Smooth muscle cell (in vitro differentiated cells): ENCODE data around the gene SND1. TPM values are rescaled to one million over a fixed set of nuclear protein-coding genes. Genes with fewer than 3 reads are reported as not detected.

Source experiments
- DNase-seq: peaks from one replicate; lab custom pipeline; 2025; ENCODE audit not compliant: unreplicated experiment; lab: John Stamatoyannopoulos, UW
- H2AFZ ChIP-seq: fragments of 200-600 bp; sonication (generic); 2 replicates; pipeline ENCODE4 v1.6.0; 2016; ENCODE audit warnings: antibody characterized with exemption, low read depth, mild to moderate bottlenecking
- H3F3A ChIP-seq: fragments of 200-600 bp; sonication (generic); 2 replicates; pipeline ENCODE4 v1.6.0; 2017; ENCODE audit warnings: antibody characterized with exemption, low read depth
- H3K27ac ChIP-seq: fragments of 200-600 bp; sonication (generic); 2 replicates; pipeline ENCODE4 v1.5.1; 2016; ENCODE audit warnings: low read depth, mild to moderate bottlenecking
- H3K27me3 ChIP-seq: fragments of 200-600 bp; sonication (generic); 2 replicates; pipeline ENCODE4 v1.6.1; 2016; ENCODE audit warnings: low read depth, mild to moderate bottlenecking
- H3K36me3 ChIP-seq: fragments of 200-600 bp; sonication (generic); 2 replicates; pipeline ENCODE4 v1.5.1; 2016; ENCODE audit warnings: low read depth
- H3K4me1 ChIP-seq: fragments of 200-600 bp; sonication (generic); 2 replicates; pipeline ENCODE4 v1.5.1; 2016; ENCODE audit warnings: low read depth
- H3K4me2 ChIP-seq: fragments of 200-600 bp; sonication (generic); 2 replicates; pipeline ENCODE4 v1.6.0; 2016; ENCODE audit warnings: mild to moderate bottlenecking
- H3K4me3 ChIP-seq: fragments of 200-600 bp; sonication (generic); 2 replicates; pipeline ENCODE4 v1.5.1; 2016; ENCODE audit warnings: mild to moderate bottlenecking
- H3K79me2 ChIP-seq: fragments of 200-600 bp; sonication (generic); 2 replicates; pipeline ENCODE4 v1.6.0; 2016; ENCODE audit warnings: low read depth, mild to moderate bottlenecking
- H3K9ac ChIP-seq: fragments of 200-600 bp; sonication (generic); 2 replicates; pipeline ENCODE4 v1.6.0; 2016; ENCODE audit warnings: low read depth
- H3K9me3 ChIP-seq: fragments of 200-600 bp; sonication (generic); replicated peaks from 2 replicates; pipeline ENCODE4 v1.5.1; 2016; ENCODE audit warnings: low read depth
- H4K20me1 ChIP-seq: fragments of 200-600 bp; sonication (generic); 2 replicates; pipeline ENCODE4 v1.6.0; 2016; ENCODE audit warnings: low read depth
- WGBS: methylation state at CpG from one replicate; pipeline ENCODE4 v1.1.7; 2016; ENCODE audit warnings: low lambda C conversion rate; 5-methylcytosine and 5-hydroxymethylcytosine counted together
- polyA plus RNA-seq: library from polyadenylated mRNA; unstranded; fragments of >200 nt; fragmentation: Nextera tagmentation; extraction: Ambion mirVana; gene quantifications from 2 replicates; pipeline ENCODE4 v1.2.1, GENCODE V29; 2016
- total RNA-seq: library from RNA; depleted of rRNA; stranded (reverse); fragments of >200 nt; gene quantifications from 2 replicates; pipeline ENCODE4 v1.2.3, GENCODE V29; 2014
- TF ChIP-seq, protein P1 (sequence below): fragments of 200-600 bp; sonication (generic); IDR thresholded peaks from 2 replicates; pipeline ENCODE4 v1.5.1; 2017; ENCODE audit warnings: borderline replicate concordance, mild to moderate bottlenecking, antibody characterized with exemption; ENCODE audit not compliant: insufficient read depth, poor library complexity, severe bottlenecking

SND1 gene
- total and polyA plus RNA-seq, 2 experiments from 2014 or later, result 129 to 136 TPM

DNA sequence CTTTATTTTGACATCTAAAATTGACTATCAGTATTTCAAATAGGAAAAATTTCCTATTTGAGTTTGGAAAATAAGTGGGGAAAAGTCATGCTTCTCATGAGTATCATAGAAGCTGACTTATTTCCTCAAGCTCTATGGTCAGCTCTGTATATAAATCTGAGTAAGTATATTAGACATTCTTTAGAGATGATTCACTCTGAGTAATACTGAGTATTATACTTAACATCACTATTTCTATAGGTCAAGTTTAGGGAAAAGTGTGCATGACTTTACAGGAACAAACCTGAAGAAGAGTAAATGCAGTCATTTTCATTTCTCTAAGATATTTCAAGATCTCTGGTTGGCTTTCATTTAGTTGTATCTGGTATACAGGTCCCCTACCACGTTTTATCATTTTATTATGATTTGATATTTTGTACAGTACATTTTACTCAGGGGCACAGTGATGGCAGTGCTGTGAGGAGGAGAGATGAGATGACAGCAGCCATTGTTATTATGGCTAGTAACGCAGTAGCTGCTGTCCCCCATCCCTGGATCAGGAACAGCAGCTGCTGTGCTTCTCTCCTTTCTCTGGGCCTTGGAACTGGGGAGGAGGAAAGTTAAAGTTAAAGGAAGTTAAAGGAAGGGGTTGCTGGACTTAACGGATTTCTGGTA is 15.2 kb downstream of the SND1 start:
- WGBS, result 89% methylated on average over 3 of the region's 3 CpGs
- Histone ChIP-seq H3K79me2 (peaks cover 100% of the 10 kb centered on the region), H3K36me3 (no peaks in the 10 kb centered on the region), H3K27me3 (no peaks in the 10 kb centered on the region), H3K27ac (peak overlapping the region; percentile 72), H3K4me3 (no peak overlapping the region), H3K4me1 (peaks cover 24% of the 10 kb centered on the region), H3F3A (peaks cover 10% of the 10 kb centered on the region), H4K20me1 (peaks cover 100% of the 10 kb centered on the region), H3K4me2 (peak overlapping the region; percentile 61), H3K9me3 (no peaks in the 10 kb centered on the region), H2AFZ (no peak overlapping the region), H3K9ac (peak overlapping the region; percentile 8)
- TF ChIP-seq, protein P1, sequence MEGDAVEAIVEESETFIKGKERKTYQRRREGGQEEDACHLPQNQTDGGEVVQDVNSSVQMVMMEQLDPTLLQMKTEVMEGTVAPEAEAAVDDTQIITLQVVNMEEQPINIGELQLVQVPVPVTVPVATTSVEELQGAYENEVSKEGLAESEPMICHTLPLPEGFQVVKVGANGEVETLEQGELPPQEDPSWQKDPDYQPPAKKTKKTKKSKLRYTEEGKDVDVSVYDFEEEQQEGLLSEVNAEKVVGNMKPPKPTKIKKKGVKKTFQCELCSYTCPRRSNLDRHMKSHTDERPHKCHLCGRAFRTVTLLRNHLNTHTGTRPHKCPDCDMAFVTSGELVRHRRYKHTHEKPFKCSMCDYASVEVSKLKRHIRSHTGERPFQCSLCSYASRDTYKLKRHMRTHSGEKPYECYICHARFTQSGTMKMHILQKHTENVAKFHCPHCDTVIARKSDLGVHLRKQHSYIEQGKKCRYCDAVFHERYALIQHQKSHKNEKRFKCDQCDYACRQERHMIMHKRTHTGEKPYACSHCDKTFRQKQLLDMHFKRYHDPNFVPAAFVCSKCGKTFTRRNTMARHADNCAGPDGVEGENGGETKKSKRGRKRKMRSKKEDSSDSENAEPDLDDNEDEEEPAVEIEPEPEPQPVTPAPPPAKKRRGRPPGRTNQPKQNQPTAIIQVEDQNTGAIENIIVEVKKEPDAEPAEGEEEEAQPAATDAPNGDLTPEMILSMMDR, result no peak
- no peak for DNase-seq

DNA sequence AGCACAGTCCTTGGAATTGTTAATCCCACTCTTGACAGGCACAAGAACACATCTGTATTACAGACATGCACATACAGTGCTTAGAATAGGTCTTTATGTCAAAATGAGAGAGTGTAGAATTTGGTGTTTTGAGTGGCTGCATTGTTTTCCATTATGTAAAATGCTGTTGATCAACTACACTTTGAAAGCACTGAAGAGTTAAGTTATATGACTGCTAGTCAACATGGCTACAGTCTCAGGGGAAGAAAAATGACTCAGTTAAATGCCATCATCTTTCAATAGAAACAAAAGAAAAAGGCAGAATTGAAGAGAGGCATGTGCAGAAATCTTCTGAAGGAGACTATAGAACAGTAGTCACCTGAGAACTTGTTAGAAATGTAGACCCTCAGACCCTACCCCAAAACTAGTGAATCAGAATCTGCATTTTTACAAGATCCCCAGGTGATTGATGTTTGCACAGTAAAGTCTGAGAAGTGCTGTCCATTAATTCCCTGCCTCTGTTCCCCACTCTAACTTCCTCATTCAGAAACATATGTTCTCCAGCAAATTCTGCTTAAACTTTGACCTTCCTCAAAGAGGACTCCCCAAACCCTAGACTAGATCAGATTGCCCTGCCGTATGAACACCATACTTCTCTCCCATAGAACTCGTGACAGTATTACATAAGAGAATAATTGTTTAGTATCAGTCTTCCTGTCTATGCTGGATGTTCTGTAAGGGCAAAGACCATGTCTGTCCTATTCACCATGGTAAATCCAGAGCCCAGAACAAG is 16.0 kb downstream of the SND1 start:
- Histone ChIP-seq H3K4me2 (peak overlapping the region; percentile 61), H3K4me3 (no peak overlapping the region)
- TF ChIP-seq, protein P1, result no peak

DNA sequence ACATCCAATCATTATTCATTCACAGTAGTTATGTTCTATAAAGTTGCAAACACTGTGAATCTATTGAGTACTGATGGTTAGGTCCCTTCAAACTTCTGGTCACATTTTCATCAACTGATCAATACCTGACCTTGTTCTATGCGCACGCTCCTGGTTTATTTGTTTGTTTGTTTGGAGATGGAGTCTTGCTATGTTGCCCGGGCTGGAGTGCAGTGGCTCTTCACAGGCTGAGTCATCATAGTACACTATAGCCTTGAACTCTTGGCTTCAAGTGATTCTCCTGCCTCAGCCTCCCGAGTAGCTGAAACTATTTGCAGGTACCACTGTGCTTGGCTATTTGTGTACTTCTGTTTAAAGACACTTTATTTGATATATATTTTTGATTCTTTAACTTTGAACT is 19.3 kb downstream of the SND1 start:
- Histone ChIP-seq H3K79me2 (peaks cover 99% of the 10 kb centered on the region), H3K4me3 (no peak overlapping the region), H3K9ac (no peak overlapping the region), H3K27ac (no peak overlapping the region), H3K4me1 (peaks cover 19% of the 10 kb centered on the region), H3F3A (peaks cover 3% of the 10 kb centered on the region), H2AFZ (no peak overlapping the region), H3K36me3 (no peaks in the 10 kb centered on the region), H3K27me3 (no peaks in the 10 kb centered on the region), H4K20me1 (peaks cover 99% of the 10 kb centered on the region), H3K9me3 (no peaks in the 10 kb centered on the region), H3K4me2 (no peak overlapping the region)
- TF ChIP-seq, protein P1, result no peak
- no peak for DNase-seq
- 85% methylated on average over 4 of the region's 4 CpGs for WGBS

More for the DNA sequence above, 16.0 kb downstream of the SND1 start:
- peak overlapping the region; percentile 8 for H3K9ac ChIP-seq
- no peaks in the 10 kb centered on the region for H3K36me3 ChIP-seq
- peaks cover 100% of the 10 kb centered on the region for H3K79me2 ChIP-seq
- peaks cover 10% of the 10 kb centered on the region for H3F3A ChIP-seq
- no peak for DNase-seq
- H4K20me1 ChIP-seq, result peaks cover 100% of the 10 kb centered on the region
- peak overlapping the region; percentile 72 for H3K27ac ChIP-seq
- H2AFZ ChIP-seq, result no peak overlapping the region
- 96% methylated on average over 2 of the region's 2 CpGs for WGBS
- no peaks in the 10 kb centered on the region for H3K27me3 ChIP-seq
- H3K4me1 ChIP-seq, result peaks cover 24% of the 10 kb centered on the region
- H3K9me3 ChIP-seq, result no peaks in the 10 kb centered on the region
